NCI-H526 (cell line): ENCODE results near the gene CDC123.

Source experiments
- DNase-seq, 2 experiments: peaks; one replicate each; lab custom pipeline; 2025; lab: John Stamatoyannopoulos, UW

CDC123 gene

DNA sequence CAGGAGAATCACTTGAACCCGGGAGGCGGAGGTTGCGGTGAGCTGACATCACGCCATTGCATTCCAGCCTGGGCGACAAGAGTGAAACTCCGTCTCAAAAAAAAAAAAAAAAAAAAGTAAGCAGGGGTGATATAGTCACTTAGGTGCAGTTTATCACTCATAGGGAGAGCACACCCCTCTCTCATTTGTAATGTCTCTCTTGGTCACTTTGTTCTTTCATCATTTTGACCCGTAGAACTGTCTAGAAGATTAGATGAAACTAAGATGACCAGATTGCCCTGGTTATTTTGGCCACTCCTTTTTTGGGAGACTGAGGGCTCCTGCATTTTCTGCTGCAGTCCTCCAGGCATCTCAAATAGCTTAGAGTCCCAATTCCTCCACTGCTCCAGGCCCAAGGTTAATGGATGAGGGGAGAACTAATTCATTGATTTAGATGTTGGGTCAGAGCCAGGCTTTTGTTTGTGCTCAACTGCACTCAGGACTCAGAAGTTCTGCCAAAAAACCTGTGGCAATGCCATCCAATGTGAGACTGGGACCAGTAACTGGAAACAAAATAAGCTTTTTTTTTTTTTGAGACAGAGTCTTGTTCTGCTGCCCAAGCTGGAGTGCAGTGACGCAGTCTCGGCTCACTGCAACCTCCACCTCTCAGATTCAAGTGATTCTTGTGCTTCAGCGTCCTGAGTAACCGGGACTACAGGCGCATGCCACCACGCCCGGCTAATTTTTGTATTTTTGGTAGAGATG lies 103.4 kb downstream of the CDC123 start:
- DNase-seq, result no peak
